BE2C (cell line): ENCODE results near the gene BACH2.

ENCODE experiments used
- DNase-seq: peaks from one replicate; pipeline ENCODE4 v3.0.0-alpha.2; 2020
- H3K27me3 ChIP-seq: fragments of 250-450 bp; sonication (Bioruptor Pico); 2 replicates; pipeline ENCODE4 v1.5.1; 2020; ENCODE audit warnings: mild to moderate bottlenecking
- H3K36me3 ChIP-seq: fragments of 250-450 bp; sonication (Bioruptor Pico); 2 replicates; pipeline ENCODE4 v1.5.1; 2020; ENCODE audit warnings: mild to moderate bottlenecking
- H3K4me1 ChIP-seq: fragments of 250-450 bp; sonication (Bioruptor Pico); 2 replicates; pipeline ENCODE4 v1.5.1; 2020
- H3K4me3 ChIP-seq: 2 replicates; pipeline ENCODE4 v1.5.1; 2011; ENCODE audit warnings: low read depth, low read length
- H3K9me3 ChIP-seq: fragments of 250-450 bp; sonication (Bioruptor Pico); 2 replicates; pipeline ENCODE4 v1.5.1; 2020
- TF ChIP-seq, protein P1 (sequence below): IDR thresholded peaks from 2 replicates; pipeline ENCODE4 v1.5.1; 2012; ENCODE audit warnings: mild to moderate bottlenecking, low read depth, low read length

Gene BACH2

GRCh38 chr6:90256698-90257485 lies 39.8 kb downstream of the BACH2 start:
- Histone ChIP-seq H3K4me1 (no peaks in the 10 kb centered on the region), H3K9me3 (no peaks in the 10 kb centered on the region), H3K4me3 (no peak overlapping the region), H3K36me3 (no peaks in the 10 kb centered on the region), H3K27me3 (no peaks in the 10 kb centered on the region; the same call in 1 of the 2 replicates)
- no peak for DNase-seq
- TF ChIP-seq, protein P1, sequence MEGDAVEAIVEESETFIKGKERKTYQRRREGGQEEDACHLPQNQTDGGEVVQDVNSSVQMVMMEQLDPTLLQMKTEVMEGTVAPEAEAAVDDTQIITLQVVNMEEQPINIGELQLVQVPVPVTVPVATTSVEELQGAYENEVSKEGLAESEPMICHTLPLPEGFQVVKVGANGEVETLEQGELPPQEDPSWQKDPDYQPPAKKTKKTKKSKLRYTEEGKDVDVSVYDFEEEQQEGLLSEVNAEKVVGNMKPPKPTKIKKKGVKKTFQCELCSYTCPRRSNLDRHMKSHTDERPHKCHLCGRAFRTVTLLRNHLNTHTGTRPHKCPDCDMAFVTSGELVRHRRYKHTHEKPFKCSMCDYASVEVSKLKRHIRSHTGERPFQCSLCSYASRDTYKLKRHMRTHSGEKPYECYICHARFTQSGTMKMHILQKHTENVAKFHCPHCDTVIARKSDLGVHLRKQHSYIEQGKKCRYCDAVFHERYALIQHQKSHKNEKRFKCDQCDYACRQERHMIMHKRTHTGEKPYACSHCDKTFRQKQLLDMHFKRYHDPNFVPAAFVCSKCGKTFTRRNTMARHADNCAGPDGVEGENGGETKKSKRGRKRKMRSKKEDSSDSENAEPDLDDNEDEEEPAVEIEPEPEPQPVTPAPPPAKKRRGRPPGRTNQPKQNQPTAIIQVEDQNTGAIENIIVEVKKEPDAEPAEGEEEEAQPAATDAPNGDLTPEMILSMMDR, result no peak

GRCh38 chr6:90253631-90254030 lies 43.0 kb downstream of the BACH2 start:
- H3K36me3 ChIP-seq, result no peaks in the 10 kb centered on the region
- H3K9me3 ChIP-seq, result no peaks in the 10 kb centered on the region
- TF ChIP-seq, protein P1, result no peak
- no peaks in the 10 kb centered on the region for H3K4me1 ChIP-seq
- DNase-seq, result no peak
- H3K4me3 ChIP-seq, result no peak overlapping the region
- H3K27me3 ChIP-seq, result no peaks in the 10 kb centered on the region

- H3K4me1 ChIP-seq, result no peaks in the 10 kb centered on the region
- H3K36me3 ChIP-seq, result no peaks in the 10 kb centered on the region
- no peaks in the 10 kb centered on the region for H3K9me3 ChIP-seq
- no peaks in the 10 kb centered on the region; the same call in 1 of the 2 replicates for H3K27me3 ChIP-seq
- no peak overlapping the region for H3K4me3 ChIP-seq
- TF ChIP-seq, protein P1, result no peak
- no peak for DNase-seq
These were observed 45.2 kb downstream of the BACH2 start for GRCh38 chr6:90251295-90251992.

DNA sequence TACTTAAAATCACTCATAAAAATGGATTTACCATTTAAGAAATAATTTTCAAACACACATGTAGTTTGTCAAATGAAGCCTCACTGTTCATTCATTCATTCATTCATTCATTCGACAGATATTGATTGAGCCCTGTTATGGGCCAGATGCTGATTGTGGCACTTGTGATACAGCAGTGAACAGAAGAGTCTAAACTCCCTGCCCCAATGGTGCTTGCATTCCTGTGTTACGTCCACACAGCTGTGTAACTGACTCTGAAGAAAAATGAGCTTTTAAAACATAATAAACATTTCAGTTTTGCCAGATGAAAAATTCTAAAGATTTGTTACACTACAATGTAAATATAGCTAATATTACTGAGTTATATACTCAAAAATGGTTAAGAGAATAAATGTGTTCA lies 46.2 kb downstream of the BACH2 start:
- Histone ChIP-seq H3K4me3 (no peak overlapping the region), H3K4me1 (no peaks in the 10 kb centered on the region)
- TF ChIP-seq, protein P1, result no peak

DNA sequence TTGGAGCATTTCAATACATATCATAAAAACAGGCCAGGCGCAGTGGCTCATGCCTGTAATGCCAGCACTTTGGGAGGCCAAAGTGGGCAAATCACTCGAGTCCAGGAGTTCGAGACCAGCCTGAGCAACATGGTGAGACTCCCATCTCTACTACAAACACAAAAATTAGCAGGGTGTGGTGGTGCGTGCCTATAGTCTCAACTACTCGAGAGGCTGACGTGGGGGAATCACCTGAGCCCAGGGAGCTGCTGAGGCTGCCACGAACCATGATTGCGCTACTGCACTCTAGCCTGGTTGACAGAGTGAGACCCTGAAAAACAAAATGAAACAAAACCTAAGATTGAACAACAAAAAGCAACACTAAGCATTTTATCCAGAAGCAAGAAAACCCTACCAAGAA lies 47.2 kb downstream of the BACH2 start:
- TF ChIP-seq, protein P1, result no peak
- Histone ChIP-seq H3K27me3 (no peaks in the 10 kb centered on the region; the same call in 1 of the 2 replicates), H3K4me1 (no peaks in the 10 kb centered on the region)

More for the DNA sequence above, 46.2 kb downstream of the BACH2 start:
- Histone ChIP-seq H3K27me3 (no peaks in the 10 kb centered on the region; the same call in 1 of the 2 replicates), H3K9me3 (no peaks in the 10 kb centered on the region), H3K36me3 (no peaks in the 10 kb centered on the region)
- DNase-seq, result no peak

GRCh38 chr6:90249034-90249433 lies 47.6 kb downstream of the BACH2 start:
- TF ChIP-seq, protein P1, result no peak
- DNase-seq, result no peak
- no peak overlapping the region for H3K4me3 ChIP-seq
- no peaks in the 10 kb centered on the region for H3K4me1 ChIP-seq
- no peaks in the 10 kb centered on the region for H3K36me3 ChIP-seq
- H3K9me3 ChIP-seq, result no peaks in the 10 kb centered on the region
- no peaks in the 10 kb centered on the region; the same call in 1 of the 2 replicates for H3K27me3 ChIP-seq

More for the DNA sequence above, 47.2 kb downstream of the BACH2 start:
- no peak for DNase-seq
- Histone ChIP-seq H3K36me3 (no peaks in the 10 kb centered on the region), H3K4me3 (no peak overlapping the region), H3K9me3 (no peaks in the 10 kb centered on the region)
